Astrocyte (in vitro differentiated cells and primary cell): ENCODE data around the gene POLE.

ENCODE experiments used
- EZH2 ChIP-seq: IDR thresholded peaks from 2 replicates; pipeline ENCODE4 v1.6.1; 2012; ENCODE audit warnings: mild to moderate bottlenecking, low read length, inconsistent platforms; ENCODE audit not compliant: insufficient read depth
- TF ChIP-seq, protein P1 (sequence below): IDR thresholded peaks from 2 replicates; pipeline ENCODE4 v1.5.1; 2011; ENCODE audit warnings: low read depth, mild to moderate bottlenecking, inconsistent platforms, low read length, moderate library complexity; ENCODE audit not compliant: insufficient read depth

DNA sequence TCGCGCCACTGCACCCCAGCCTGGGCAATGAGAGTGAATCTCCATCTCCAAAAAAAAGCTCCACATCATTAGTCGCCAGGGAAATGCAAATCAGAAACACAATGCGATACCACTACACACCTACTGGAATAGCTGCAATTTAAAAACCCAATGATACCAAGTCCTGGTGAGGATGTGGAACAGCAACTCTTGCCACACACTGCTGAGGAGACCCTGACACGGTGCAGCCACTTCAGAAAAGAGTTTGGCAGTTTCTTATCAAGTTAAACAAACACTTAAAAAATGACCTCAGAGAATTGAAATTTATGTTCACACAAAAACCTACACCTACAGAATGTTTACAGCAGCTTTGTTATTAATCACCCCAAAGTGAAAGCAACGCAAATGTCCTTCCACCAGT, 56.5 kb downstream of the POLE start:
- TF ChIP-seq, protein P1, sequence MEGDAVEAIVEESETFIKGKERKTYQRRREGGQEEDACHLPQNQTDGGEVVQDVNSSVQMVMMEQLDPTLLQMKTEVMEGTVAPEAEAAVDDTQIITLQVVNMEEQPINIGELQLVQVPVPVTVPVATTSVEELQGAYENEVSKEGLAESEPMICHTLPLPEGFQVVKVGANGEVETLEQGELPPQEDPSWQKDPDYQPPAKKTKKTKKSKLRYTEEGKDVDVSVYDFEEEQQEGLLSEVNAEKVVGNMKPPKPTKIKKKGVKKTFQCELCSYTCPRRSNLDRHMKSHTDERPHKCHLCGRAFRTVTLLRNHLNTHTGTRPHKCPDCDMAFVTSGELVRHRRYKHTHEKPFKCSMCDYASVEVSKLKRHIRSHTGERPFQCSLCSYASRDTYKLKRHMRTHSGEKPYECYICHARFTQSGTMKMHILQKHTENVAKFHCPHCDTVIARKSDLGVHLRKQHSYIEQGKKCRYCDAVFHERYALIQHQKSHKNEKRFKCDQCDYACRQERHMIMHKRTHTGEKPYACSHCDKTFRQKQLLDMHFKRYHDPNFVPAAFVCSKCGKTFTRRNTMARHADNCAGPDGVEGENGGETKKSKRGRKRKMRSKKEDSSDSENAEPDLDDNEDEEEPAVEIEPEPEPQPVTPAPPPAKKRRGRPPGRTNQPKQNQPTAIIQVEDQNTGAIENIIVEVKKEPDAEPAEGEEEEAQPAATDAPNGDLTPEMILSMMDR, result no peak
- no peak for TF ChIP-seq EZH2
